HEK293 (cell line): Measurements from ENCODE around the gene PARD6B.

Experiments used
- CTCF ChIA-PET: fragments of 350-600 bp; formaldehyde crosslinking; extraction: SDS; loops from one replicate; lab custom pipeline; 2021; ENCODE audit warnings: antibody characterized with exemption; lab: Yijun Ruan, JAX
- POLR2A ChIA-PET: fragments of 300-600 bp; formaldehyde crosslinking; extraction: SDS; loops from one replicate; lab custom pipeline; 2020; ENCODE audit warnings: antibody characterized with exemption, inconsistent platforms; lab: Yijun Ruan, JAX
- H3K27ac ChIP-seq: fragments of 200-500 bp; sonication (Bioruptor generic); 2 replicates; pipeline ENCODE4 v1.5.1; 2014; ENCODE audit warnings: low read depth, low read length, control low read depth, inconsistent platforms; ENCODE audit errors: extremely low read depth
- H3K36me3 ChIP-seq, 2 experiments: fragments of 200-500 bp in 1 of 2; sonication (Bioruptor generic) in 1 of 2; 1 replicate in 1 of 2; 2 replicates in 1 of 2; pipeline ENCODE4 v1.5.1; 2014 to 2017; ENCODE audit warnings: inconsistent platforms in 2 of 2, low read length in 2 of 2; ENCODE audit not compliant: control insufficient read depth in 2 of 2, insufficient read depth in 1 of 2
- H3K4me1 ChIP-seq: fragments of 200-500 bp; sonication (Bioruptor generic); 2 replicates; pipeline ENCODE4 v1.5.1; 2014; ENCODE audit warnings: mild to moderate bottlenecking, low read length, inconsistent platforms; ENCODE audit not compliant: control insufficient read depth, insufficient read depth
- H3K4me3 ChIP-seq: 2 replicates; pipeline ENCODE4 v1.5.1; 2011; ENCODE audit warnings: low read depth, mild to moderate bottlenecking, control low read depth, low read length, moderate library complexity
- H3K9me3 ChIP-seq: fragments of 200-500 bp; sonication (Bioruptor generic); 2 replicates; pipeline ENCODE4 v1.5.1; 2014; ENCODE audit warnings: low read depth, low read length, inconsistent platforms; ENCODE audit not compliant: control insufficient read depth, insufficient read depth
- PRDM10 ChIP-seq: fragments of 450-650 bp; formaldehyde crosslinking; IDR thresholded peaks from 2 replicates; pipeline ENCODE4 v1.5.1; 2016; ENCODE audit warnings: missing biosample characterization, missing genetic modification characterization
- PRDM6 ChIP-seq: fragments of 450-650 bp; formaldehyde crosslinking; IDR thresholded peaks from 2 replicates; pipeline ENCODE4 v1.5.1; 2017; ENCODE audit warnings: missing biosample characterization, missing genetic modification characterization
- ZNF157 ChIP-seq: fragments of 450-650 bp; formaldehyde crosslinking; IDR thresholded peaks from 2 replicates; pipeline ENCODE4 v1.5.1; 2016; ENCODE audit warnings: missing biosample characterization, missing genetic modification characterization
- ZNF341 ChIP-seq: fragments of 450-650 bp; formaldehyde crosslinking; IDR thresholded peaks from 2 replicates; pipeline ENCODE4; 2016; ENCODE audit warnings: low read depth, missing biosample characterization, missing genetic modification characterization
- ZNF362 ChIP-seq: fragments of 450-650 bp; formaldehyde crosslinking; IDR thresholded peaks from 2 replicates; pipeline ENCODE4 v1.5.1; 2016; ENCODE audit warnings: missing biosample characterization, missing genetic modification characterization
- ZNF394 ChIP-seq: fragments of 450-650 bp; formaldehyde crosslinking; IDR thresholded peaks from 2 replicates; pipeline ENCODE4 v1.5.1; 2016; ENCODE audit warnings: missing biosample characterization, missing genetic modification characterization, mild to moderate bottlenecking, moderate library complexity, borderline replicate concordance
- ZNF501 ChIP-seq: fragments of 450-650 bp; formaldehyde crosslinking; IDR thresholded peaks from 2 replicates; pipeline ENCODE4 v1.5.1; 2016; ENCODE audit warnings: missing biosample characterization, missing genetic modification characterization
- ZNF555 ChIP-seq: fragments of 450-650 bp; formaldehyde crosslinking; conservative IDR thresholded peaks from 2 replicates; pipeline ENCODE4 v1.5.1; 2017; ENCODE audit warnings: missing biosample characterization, mild to moderate bottlenecking, missing genetic modification characterization, inconsistent platforms
- ZNF600 ChIP-seq: fragments of 450-650 bp; formaldehyde crosslinking; IDR thresholded peaks from 2 replicates; pipeline ENCODE4 v1.5.1; 2016; ENCODE audit warnings: missing biosample characterization, missing genetic modification characterization
- ZNF701 ChIP-seq: fragments of 450-650 bp; formaldehyde crosslinking; IDR thresholded peaks from 2 replicates; pipeline ENCODE4 v1.5.1; 2016; ENCODE audit warnings: missing biosample characterization, missing genetic modification characterization
- TF ChIP-seq, protein P1 (sequence below): fragments of 450-650 bp; formaldehyde crosslinking; IDR thresholded peaks from 2 replicates; pipeline ENCODE4 v1.5.1; 2016; ENCODE audit warnings: missing biosample characterization, missing genetic modification characterization
- TF ChIP-seq, protein P2 (sequence below): fragments of 450-650 bp; formaldehyde crosslinking; IDR thresholded peaks from 2 replicates; pipeline ENCODE4 v1.5.1; 2016; ENCODE audit warnings: missing biosample characterization, missing genetic modification characterization

PARD6B gene

DNA sequence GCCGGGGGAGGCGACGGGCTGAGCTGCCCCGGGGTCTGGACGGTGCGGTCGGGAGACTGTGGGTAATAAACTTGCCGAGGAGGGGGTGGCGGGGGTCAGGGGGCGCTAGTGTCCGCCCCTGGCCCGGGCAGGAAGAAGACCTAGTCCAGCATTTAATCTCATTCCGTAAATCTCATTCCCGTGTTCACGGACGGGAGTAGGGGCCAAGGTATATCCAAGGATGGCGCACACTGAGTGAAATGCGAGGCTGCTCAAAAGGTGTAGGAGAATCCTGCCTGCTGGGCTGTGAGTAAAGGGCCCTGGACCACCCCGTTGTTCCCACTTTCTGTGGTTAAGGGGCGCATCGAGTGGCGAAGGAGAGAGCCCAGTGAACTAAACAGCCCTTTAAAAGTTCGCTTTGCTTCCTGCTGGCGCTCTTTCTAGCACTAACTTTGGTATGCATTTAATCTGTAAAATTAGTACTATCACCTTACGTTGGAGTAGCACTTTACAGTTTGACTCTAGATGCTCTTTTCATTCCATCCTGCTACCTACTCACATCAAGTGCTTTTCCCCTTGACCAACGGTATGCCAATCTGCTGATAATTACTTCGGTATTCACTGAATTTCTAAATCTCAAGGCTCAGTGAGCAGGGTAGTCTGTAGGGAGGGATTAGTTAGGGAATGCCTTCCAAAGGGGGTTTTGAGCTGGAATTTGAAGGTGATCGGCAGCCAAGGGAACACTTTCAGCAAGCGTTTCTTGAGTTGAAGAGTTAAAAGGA is 730 bp downstream of the PARD6B start (continued):
- TF ChIP-seq, protein P1, sequence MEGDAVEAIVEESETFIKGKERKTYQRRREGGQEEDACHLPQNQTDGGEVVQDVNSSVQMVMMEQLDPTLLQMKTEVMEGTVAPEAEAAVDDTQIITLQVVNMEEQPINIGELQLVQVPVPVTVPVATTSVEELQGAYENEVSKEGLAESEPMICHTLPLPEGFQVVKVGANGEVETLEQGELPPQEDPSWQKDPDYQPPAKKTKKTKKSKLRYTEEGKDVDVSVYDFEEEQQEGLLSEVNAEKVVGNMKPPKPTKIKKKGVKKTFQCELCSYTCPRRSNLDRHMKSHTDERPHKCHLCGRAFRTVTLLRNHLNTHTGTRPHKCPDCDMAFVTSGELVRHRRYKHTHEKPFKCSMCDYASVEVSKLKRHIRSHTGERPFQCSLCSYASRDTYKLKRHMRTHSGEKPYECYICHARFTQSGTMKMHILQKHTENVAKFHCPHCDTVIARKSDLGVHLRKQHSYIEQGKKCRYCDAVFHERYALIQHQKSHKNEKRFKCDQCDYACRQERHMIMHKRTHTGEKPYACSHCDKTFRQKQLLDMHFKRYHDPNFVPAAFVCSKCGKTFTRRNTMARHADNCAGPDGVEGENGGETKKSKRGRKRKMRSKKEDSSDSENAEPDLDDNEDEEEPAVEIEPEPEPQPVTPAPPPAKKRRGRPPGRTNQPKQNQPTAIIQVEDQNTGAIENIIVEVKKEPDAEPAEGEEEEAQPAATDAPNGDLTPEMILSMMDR (tag by site-specific recombination) = 0 out of 2 replicates have a peak, but pooled peaks have one; percentile 28
- no peak for TF ChIP-seq ZNF501

DNA sequence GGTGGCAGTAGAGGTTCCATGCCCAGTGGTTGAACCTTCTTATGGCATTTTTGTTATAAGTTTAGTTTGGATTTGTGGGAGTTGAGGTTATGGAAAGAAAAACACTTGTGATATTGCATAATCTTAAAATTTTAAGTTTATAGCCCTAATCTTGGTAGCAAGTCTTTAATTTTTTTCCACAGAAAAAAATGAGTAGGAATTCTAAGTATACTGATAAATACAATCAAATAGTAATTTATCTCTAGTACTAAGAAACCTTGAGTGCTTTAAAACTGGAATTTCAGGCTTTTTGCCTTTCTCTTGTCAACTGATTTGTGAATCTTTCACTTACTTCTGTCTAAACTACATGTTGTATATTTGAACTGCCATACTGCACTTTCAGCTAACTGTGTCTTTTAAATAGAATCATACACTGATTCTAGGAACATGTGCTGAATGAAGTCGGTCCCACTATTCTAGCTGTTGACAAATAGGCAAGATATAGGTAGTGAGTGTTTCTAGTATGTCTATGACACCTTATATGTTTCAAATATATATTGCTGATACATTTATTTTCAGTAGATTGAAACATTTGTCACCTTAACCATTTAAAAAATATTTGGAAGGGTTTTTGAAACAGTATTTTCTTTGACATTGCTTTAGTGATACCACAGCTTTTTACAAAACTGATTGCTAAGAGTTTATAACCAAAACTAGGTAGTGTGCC is 2.4 kb downstream of the PARD6B start:
- H3K4me3 ChIP-seq = peak overlapping the region; percentile 9; the same call in 1 of the 2 replicates
- CTCF ChIA-PET = interaction anchor here (0.7 to 2.1 kb wide), 5 partner anchors 16 to 209 kb away, joined by 3 to 14 read pairs (median 4); no protein-coding TSS in a partner anchor

DNA sequence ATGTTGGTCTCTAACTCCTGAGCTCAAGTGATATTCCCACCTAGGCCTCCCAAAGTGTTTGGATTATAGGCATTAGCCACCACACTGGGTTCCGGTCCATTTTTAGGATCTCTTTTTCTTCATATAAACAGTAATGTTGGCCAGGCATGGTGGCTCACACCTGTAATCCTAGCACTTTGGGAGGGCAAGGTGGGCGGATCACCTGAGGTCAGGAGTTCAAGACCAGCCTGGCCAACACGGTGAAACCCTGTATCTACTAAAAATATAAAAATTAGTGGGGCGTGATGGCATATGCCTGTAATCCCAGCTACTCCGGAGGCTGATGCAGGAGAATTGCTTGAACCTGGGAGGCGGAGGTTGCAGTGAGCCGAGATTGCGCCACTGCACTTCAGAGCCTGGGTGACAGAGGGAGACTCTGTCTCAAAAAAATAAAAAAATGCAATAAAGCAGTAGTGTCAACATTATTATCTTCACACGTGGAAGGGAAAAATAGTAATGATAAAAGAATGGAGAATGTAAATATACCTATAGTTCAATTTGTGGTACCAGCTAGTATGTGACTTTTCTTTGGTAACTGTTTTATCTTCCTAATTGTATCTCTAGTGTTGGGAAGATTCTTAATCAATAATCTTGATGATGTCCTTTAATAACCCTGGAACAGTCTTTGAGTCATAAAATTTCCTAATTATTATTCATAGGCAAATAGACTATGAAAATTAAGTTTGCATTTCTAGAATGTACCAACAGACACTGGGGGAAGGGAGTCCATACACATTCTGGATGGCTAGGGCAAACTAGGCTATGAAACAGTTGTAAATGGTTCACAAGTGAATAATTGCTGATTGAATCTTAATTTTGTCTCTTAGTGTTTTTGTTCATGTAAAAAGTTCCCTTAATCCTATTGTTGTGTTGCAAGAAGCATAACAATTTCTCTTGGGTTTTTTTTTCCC is 3.6 kb downstream of the PARD6B start:
- CTCF ChIA-PET = interaction anchor here (1.3 to 2.1 kb wide), 2 partner anchors 15 to 147 kb away, joined by 4 to 14 read pairs; no protein-coding TSS in a partner anchor
- peaks cover 11% of the 10 kb centered on the region for H3K4me1 ChIP-seq
- TF ChIP-seq ZNF555 (0 out of 2 replicates have a peak, but pooled peaks have one; percentile 3), PRDM10 (tag by site-specific recombination) (peak; percentile 58; the same call in 1 of the 2 replicates), ZNF394 (tag by site-specific recombination) (peak; percentile 45; the same call in 1 of the 2 replicates), ZNF701 (tag by site-specific recombination) (no peak), ZNF157 (no peak), ZNF600 (tag by site-specific recombination) (no peak), ZNF341 (tag by site-specific recombination) (peak; percentile 55)
- H3K36me3 ChIP-seq = peaks cover 4 to 11% of the 10 kb centered on the region in 2 experiments; a peak in 2 of 3 replicates
- POLR2A ChIA-PET = interaction anchor here (1.3 kb wide), 1 partner anchor 10 kb away, joined by 4 read pairs; no protein-coding TSS in a partner anchor
- H3K9me3 ChIP-seq = no peaks in the 10 kb centered on the region
- no peak overlapping the region for H3K27ac ChIP-seq
- no peak overlapping the region for H3K4me3 ChIP-seq

More for the DNA sequence above, 2.4 kb downstream of the PARD6B start:
- peaks cover 11% of the 10 kb centered on the region for H3K4me1 ChIP-seq
- POLR2A ChIA-PET = interaction anchor here (0.9 to 1.3 kb wide), 3 partner anchors 8 to 11 kb away, joined by 3 to 4 read pairs (median 3); no protein-coding TSS in a partner anchor
- H3K36me3 ChIP-seq = peaks cover 4 to 11% of the 10 kb centered on the region in 2 experiments; a peak in 2 of 3 replicates
- no peak overlapping the region for H3K27ac ChIP-seq
- TF ChIP-seq, protein P2, sequence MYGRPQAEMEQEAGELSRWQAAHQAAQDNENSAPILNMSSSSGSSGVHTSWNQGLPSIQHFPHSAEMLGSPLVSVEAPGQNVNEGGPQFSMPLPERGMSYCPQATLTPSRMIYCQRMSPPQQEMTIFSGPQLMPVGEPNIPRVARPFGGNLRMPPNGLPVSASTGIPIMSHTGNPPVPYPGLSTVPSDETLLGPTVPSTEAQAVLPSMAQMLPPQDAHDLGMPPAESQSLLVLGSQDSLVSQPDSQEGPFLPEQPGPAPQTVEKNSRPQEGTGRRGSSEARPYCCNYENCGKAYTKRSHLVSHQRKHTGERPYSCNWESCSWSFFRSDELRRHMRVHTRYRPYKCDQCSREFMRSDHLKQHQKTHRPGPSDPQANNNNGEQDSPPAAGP (tag by site-specific recombination) = no peak
- TF ChIP-seq PRDM6 (peak; percentile 59), ZNF362 (no peak)
- no peaks in the 10 kb centered on the region for H3K9me3 ChIP-seq
